Liver (tissue), 3 donors: Measurements from ENCODE around the gene TMEM184C.

ENCODE experiments used
- ATF3 ChIP-seq: IDR thresholded peaks from 2 replicates; pipeline ENCODE4 v1.6.1; 2016; ENCODE audit warnings: antibody characterized with exemption
- CTCF ChIP-seq: fragments of 150-350 bp; IDR thresholded peaks from 2 replicates; pipeline ENCODE4 v1.5.1; 2017; ENCODE audit warnings: improper control_type of control experiment, low read depth, low read length; ENCODE audit not compliant: missing input control
- EGR1 ChIP-seq, 2 donors: IDR thresholded peaks; 2 replicates each; pipeline ENCODE4 v1.6.1; 2016 to 2018; ENCODE audit warnings: antibody characterized with exemption in 2 of 2, low read depth in 2 of 2
- NR2F2 ChIP-seq: IDR thresholded peaks from 2 replicates; pipeline ENCODE4 v1.6.1; 2016; ENCODE audit warnings: antibody characterized with exemption
- REST ChIP-seq: IDR thresholded peaks from 2 replicates; pipeline ENCODE4 v1.6.1; 2016; ENCODE audit warnings: antibody characterized with exemption, mild to moderate bottlenecking
- YY1 ChIP-seq: IDR thresholded peaks from 2 replicates; pipeline ENCODE4 v1.6.1; 2016; ENCODE audit warnings: antibody characterized with exemption, mild to moderate bottlenecking
- donor health status: healthy.
- donor health status: healthy.

GRCh38 chr4:147597561-147597960 lies 19.6 kb upstream of the TMEM184C start:
- TF ChIP-seq CTCF (no peak), NR2F2 (no peak), YY1 (no peak), REST (no peak), ATF3 (no peak), EGR1 (IDR thresholded peaks at IDR 0.05; ENCODE audit: low read depth in 2 of 2) (no peak)
